ENCODE data around the gene R3HDM2.

The R3HDM2 gene

DNA sequence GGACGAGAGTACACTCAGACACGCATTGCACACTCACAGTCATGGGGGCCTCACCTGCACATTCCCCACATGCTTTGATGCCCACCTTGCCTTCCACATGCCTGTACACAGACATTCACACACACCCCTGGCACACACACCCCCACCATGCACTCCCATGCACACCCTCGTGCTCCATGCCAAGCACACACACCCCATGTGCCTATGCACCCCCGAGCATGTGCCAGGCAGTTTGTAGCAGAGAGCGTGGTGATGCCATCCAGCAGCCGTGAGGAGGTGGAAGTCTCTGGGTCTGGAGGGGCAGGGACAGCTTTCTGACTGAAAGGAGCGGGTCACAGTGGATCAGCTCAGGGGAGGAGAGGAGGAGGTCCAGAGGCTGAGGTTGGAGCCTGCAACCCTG, 224.9 kb downstream of the R3HDM2 start:
- DNase-seq (ENCODE audit: low read depth in 1 of 2, low spot score in 1 of 2) = no peak

DNA sequence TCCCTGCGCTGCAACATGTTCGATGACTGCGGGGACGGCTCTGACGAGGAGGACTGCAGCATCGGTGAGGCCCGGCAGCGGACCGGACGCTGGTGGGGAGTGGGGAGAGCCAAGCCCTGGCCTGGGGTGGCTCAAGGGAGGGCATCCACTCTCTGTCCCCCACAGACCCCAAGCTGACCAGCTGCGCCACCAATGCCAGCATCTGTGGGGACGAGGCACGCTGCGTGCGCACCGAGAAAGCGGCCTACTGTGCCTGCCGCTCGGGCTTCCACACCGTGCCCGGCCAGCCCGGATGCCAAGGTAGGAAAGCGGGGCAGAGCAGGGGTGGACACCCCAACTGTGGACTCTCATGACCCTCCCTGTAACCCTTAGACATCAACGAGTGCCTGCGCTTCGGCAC, 225.7 kb downstream of the R3HDM2 start:
- DNase-seq (ENCODE audit: low read depth in 1 of 2, low spot score in 1 of 2) = no peak

DNA sequence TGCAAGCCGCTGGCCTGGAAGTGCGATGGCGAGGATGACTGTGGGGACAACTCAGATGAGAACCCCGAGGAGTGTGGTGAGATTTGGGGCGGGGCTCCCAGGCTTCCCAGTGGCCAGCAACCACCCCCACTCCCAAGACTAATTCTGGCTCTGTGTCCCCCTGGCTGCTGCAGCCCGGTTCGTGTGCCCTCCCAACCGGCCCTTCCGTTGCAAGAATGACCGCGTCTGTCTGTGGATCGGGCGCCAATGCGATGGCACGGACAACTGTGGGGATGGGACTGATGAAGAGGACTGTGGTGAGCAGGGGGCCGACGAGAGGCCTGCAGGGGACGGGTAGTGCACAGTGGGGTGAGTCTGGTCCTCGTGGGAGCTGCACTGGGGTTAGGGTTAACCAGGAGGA, 226.4 kb downstream of the R3HDM2 start:
- no peak for DNase-seq (ENCODE audit: low read depth in 1 of 2, low spot score in 1 of 2)

DNA sequence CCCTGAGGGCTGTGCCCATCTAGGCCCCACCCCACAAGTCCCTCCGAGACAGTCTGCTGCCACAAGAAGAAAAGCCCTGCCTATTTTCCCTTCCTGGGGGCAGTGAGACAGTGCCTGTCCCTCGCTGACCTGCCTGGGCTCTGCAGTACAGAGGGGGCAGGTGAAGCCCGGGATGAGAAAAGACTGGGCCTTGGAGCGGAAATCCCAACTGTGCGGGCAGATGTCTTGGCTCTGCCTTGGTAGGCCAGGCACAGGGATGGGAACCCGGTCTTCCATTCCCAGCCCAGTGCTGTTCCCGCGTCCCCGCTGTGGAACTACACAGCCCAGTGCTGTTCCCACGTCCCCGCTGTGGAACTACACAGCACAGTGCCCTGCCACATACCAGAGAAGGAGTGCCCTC, 227.1 kb downstream of the R3HDM2 start:
- DNase-seq (ENCODE audit: low read depth in 1 of 2, low spot score in 1 of 2) = no peak
